ENCODE measurements around the gene SCYGR1. TPM values are rescaled to one million over a fixed set of nuclear protein-coding genes. Genes with fewer than 3 reads are reported as not detected.

The SCYGR1 gene
- total RNA-seq, 2 experiments from 2014 or later, result not detected

DNA sequence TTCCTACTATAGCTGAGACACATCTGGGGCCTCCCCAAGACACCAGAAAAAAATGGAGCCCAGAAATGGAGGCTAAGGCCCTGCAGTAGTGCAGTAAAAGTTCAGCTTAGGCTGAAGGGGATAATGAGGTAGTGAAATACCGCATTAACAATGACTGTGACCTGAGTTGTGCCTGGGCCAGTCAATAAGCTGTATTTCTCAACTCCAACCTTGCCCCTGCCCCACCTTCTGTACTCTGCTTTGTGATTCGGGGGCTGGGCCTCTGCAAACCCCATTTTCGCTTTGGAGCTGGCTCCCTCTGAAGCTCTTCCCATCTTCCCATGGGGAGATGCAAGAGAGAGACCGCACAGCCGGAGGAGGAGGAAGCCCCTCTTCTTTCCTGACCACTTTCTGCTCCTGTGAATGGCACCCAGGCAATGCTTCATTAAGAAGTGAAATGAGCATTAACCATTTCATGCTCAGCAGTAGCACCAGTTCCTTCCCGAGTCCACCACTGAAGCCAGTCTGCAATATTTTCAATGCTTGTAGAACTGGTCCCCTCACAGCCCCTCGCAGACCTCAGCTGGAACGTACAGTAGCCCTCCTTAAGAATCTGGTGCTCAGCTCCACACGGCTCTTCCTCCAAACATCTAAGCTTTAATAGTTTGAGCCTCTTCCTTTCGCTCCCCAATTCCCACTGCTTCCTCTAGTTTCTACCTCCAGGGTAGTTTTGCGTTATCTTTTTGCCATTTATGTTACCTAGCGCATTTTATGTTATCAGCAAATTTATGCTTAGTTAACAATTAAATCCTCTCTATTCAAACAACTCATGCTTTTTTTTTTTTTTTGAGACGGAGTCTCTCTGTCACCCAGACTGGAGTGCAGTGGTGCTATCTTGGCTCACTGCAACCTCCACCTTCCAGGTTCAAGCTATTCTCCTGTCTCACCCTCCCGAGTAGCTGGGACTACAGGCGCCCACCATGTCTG, 32.6 kb upstream of the SCYGR1 start:
- no peaks in the 10 kb centered on the region for H3K27me3 Mint-ChIP-seq
- H3K27ac Mint-ChIP-seq, result no peak overlapping the region
- no peak overlapping the region for H3K4me3 Mint-ChIP-seq
- CTCF ChIA-PET, result no interaction called here
- no peaks in the 10 kb centered on the region for H3K4me1 Mint-ChIP-seq (ENCODE audit: low read depth)
- Histone ChIP-seq H3K27me3 (ENCODE audit: control insufficient read depth in 1 of 2, insufficient read depth in 2 of 2, low read length in 2 of 2) (no peaks in the 10 kb centered on the region), H3K4me3 (ENCODE audit: low read length) (no peak overlapping the region), H3K4me1 (ENCODE audit: insufficient read depth, low read length) (no peaks in the 10 kb centered on the region), H3K27ac (ENCODE audit: low read depth in 1 of 2, low read length in 2 of 2) (no peak overlapping the region), H3K9me3 (ENCODE audit: control insufficient read depth in 1 of 2, insufficient read depth in 1 of 2, low read length in 2 of 2) (no peaks in the 10 kb centered on the region), H3K36me3 (ENCODE audit: insufficient read depth, low read length) (no peaks in the 10 kb centered on the region)
- no peaks in the 10 kb centered on the region for H3K9me3 Mint-ChIP-seq
- no peak for ATAC-seq (ENCODE audit: poor library complexity)
- DNase-seq, result no peak
- intact Hi-C loops (cut with DNase I, micrococcal nuclease), result no loop called here
- no peak for TF ChIP-seq CTCF (IDR thresholded peaks at IDR 0.05)
- H3K36me3 Mint-ChIP-seq (ENCODE audit: low read depth), result no peaks in the 10 kb centered on the region
- POLR2A ChIA-PET, result interaction anchor here (0.6 kb wide), 1 partner anchor 76 kb away, joined by 3 read pairs; no protein-coding TSS in a partner anchor

- H3K4me3 Mint-ChIP-seq, result no peak overlapping the region
- no peaks in the 10 kb centered on the region for H3K27me3 Mint-ChIP-seq
- H3K9me3 ChIP-seq (ENCODE audit: control insufficient read depth in 1 of 2, insufficient read depth in 1 of 2, low read length in 2 of 2), result no peaks in the 10 kb centered on the region
- no peak for TF ChIP-seq CTCF (IDR thresholded peaks at IDR 0.05)
- ATAC-seq (ENCODE audit: poor library complexity) (no peak), DNase-seq (no peak)
- no peak overlapping the region for H3K4me3 ChIP-seq (ENCODE audit: low read length)
- intact Hi-C loops (cut with DNase I, micrococcal nuclease), result no loop called here
- ChIA-PET CTCF (no interaction called here), POLR2A (no interaction called here)
- no peak overlapping the region for H3K27ac ChIP-seq (ENCODE audit: low read depth in 1 of 2, low read length in 2 of 2)
- no peak overlapping the region for H3K27ac Mint-ChIP-seq
- H3K36me3 Mint-ChIP-seq (ENCODE audit: low read depth), result no peaks in the 10 kb centered on the region
- no peaks in the 10 kb centered on the region for H3K36me3 ChIP-seq (ENCODE audit: insufficient read depth, low read length)
- H3K4me1 ChIP-seq (ENCODE audit: insufficient read depth, low read length), result no peaks in the 10 kb centered on the region
- no peaks in the 10 kb centered on the region for H3K9me3 Mint-ChIP-seq
- H3K4me1 Mint-ChIP-seq (ENCODE audit: low read depth), result peaks cover 7% of the 10 kb centered on the region
- no peaks in the 10 kb centered on the region for H3K27me3 ChIP-seq (ENCODE audit: control insufficient read depth in 1 of 2, insufficient read depth in 2 of 2, low read length in 2 of 2)
Observed at GRCh38 chr2:227416701-227417100, 29.0 kb upstream of the SCYGR1 start.

- H3K9me3 Mint-ChIP-seq, result no peaks in the 10 kb centered on the region
- intact Hi-C loops (cut with DNase I, micrococcal nuclease), result no loop called here
- peak in 2 of 14 experiments; percentile 27 to 29 for DNase-seq
- H3K4me1 Mint-ChIP-seq (ENCODE audit: low read depth), result peaks cover 17% of the 10 kb centered on the region
- no peak for TF ChIP-seq CTCF (IDR thresholded peaks at IDR 0.05)
- Histone ChIP-seq H3K27ac (ENCODE audit: low read depth in 1 of 2, low read length in 2 of 2) (no peak overlapping the region), H3K4me3 (ENCODE audit: low read length) (no peak overlapping the region), H3K9me3 (ENCODE audit: control insufficient read depth in 1 of 2, insufficient read depth in 1 of 2, low read length in 2 of 2) (no peaks in the 10 kb centered on the region), H3K27me3 (ENCODE audit: control insufficient read depth in 1 of 2, insufficient read depth in 2 of 2, low read length in 2 of 2) (no peaks in the 10 kb centered on the region), H3K36me3 (ENCODE audit: insufficient read depth, low read length) (no peaks in the 10 kb centered on the region), H3K4me1 (ENCODE audit: insufficient read depth, low read length) (peaks cover 7% of the 10 kb centered on the region)
- H3K4me3 Mint-ChIP-seq, result no peak overlapping the region
- ChIA-PET POLR2A (no interaction called here), CTCF (no interaction called here)
- no peaks in the 10 kb centered on the region for H3K36me3 Mint-ChIP-seq (ENCODE audit: low read depth)
- no peak overlapping the region for H3K27ac Mint-ChIP-seq
- no peaks in the 10 kb centered on the region for H3K27me3 Mint-ChIP-seq
- ATAC-seq (ENCODE audit: poor library complexity), result no peak
Observed at GRCh38 chr2:227415538-227416424, 28.0 kb upstream of the SCYGR1 start.

Measured in CD4-positive, alpha-beta T cell (primary cell).